SU-DHL-6 (cell line): ENCODE results near the gene ZNF385D.

ENCODE experiments used
- H2AFZ ChIP-seq: fragments of 200-600 bp; sonication (generic); 2 replicates; pipeline ENCODE4 v1.6.1; 2014; ENCODE audit warnings: low read depth, mild to moderate bottlenecking, moderate library complexity, mixed read lengths, antibody characterized with exemption, low read length; ENCODE audit not compliant: severe bottlenecking
- H3F3A ChIP-seq: fragments of 200-600 bp; shearing (Covaris generic); 2 replicates; pipeline ENCODE4 v1.6.0; 2016; ENCODE audit warnings: antibody characterized with exemption, mild to moderate bottlenecking; ENCODE audit not compliant: insufficient read depth
- H3K27ac ChIP-seq: fragments of 200-600 bp; sonication (generic); 2 replicates; pipeline ENCODE4 v1.5.1; 2016; ENCODE audit warnings: low read depth, mild to moderate bottlenecking, low read length, moderate library complexity, mixed read lengths
- H3K27me3 ChIP-seq: fragments of 200-600 bp; sonication (generic), shearing (Covaris generic); 2 replicates; pipeline ENCODE4 v1.6.0; 2014; ENCODE audit warnings: mild to moderate bottlenecking, low read length
- H3K36me3 ChIP-seq: fragments of 200-600 bp; sonication (generic); 2 replicates; pipeline ENCODE4 v1.6.1; 2014; ENCODE audit warnings: mild to moderate bottlenecking, low read length, mixed read lengths
- H3K4me2 ChIP-seq: fragments of 300-600, 200-600 bp; shearing (Covaris generic), sonication (generic); 2 replicates; pipeline ENCODE4 v1.6.0; 2014; ENCODE audit warnings: low read length, low read depth, mild to moderate bottlenecking; ENCODE audit not compliant: poor library complexity, severe bottlenecking
- H3K4me3 ChIP-seq: fragments of 200-600 bp; sonication (generic); 2 replicates; pipeline ENCODE4 v1.5.1; 2014; ENCODE audit warnings: antibody characterized with exemption, low read length, mild to moderate bottlenecking, mixed read lengths; ENCODE audit not compliant: insufficient read depth, poor library complexity, severe bottlenecking
- H3K79me2 ChIP-seq: fragments of 200-600 bp; sonication (generic); 2 replicates; pipeline ENCODE4 v1.6.1; 2014; ENCODE audit warnings: mild to moderate bottlenecking, low read length, moderate library complexity; ENCODE audit not compliant: insufficient read depth
- H3K9ac ChIP-seq: fragments of 200-600 bp; sonication (generic); 2 replicates; pipeline ENCODE4 v1.7.0; 2014; ENCODE audit warnings: mild to moderate bottlenecking, low read length
- H3K9me2 ChIP-seq: fragments of 200-600 bp; sonication (generic); replicated peaks from 2 replicates; pipeline ENCODE4 v1.6.1; 2014; ENCODE audit warnings: low read length; ENCODE audit not compliant: insufficient read depth
- H3K9me3 ChIP-seq: fragments of 200-600 bp; sonication (generic); 2 replicates; pipeline ENCODE4 v1.6.1; 2014; ENCODE audit warnings: low read length, mixed read lengths; ENCODE audit not compliant: insufficient read depth
- H4K20me1 ChIP-seq: fragments of 200-600 bp; sonication (generic); 2 replicates; pipeline ENCODE4 v1.6.1; 2014; ENCODE audit warnings: low read depth, mild to moderate bottlenecking, antibody characterized with exemption, low read length, moderate library complexity, mixed read lengths
- EZH2phosphoT487 ChIP-seq: fragments of 200-600 bp; sonication (generic), shearing (Covaris generic); conservative IDR thresholded peaks from 2 replicates; pipeline ENCODE4 v1.6.1; 2018; ENCODE audit warnings: mild to moderate bottlenecking, antibody characterized with exemption, low read length, moderate library complexity, mixed read lengths
- TF ChIP-seq, protein P1 (sequence below): fragments of 200-600 bp; sonication (generic); IDR thresholded peaks from one replicate; pipeline ENCODE4 v1.5.1; 2017; ENCODE audit warnings: antibody characterized with exemption, mild to moderate bottlenecking, low read length, moderate library complexity; ENCODE audit not compliant: insufficient read depth, poor library complexity, severe bottlenecking

Gene ZNF385D

DNA sequence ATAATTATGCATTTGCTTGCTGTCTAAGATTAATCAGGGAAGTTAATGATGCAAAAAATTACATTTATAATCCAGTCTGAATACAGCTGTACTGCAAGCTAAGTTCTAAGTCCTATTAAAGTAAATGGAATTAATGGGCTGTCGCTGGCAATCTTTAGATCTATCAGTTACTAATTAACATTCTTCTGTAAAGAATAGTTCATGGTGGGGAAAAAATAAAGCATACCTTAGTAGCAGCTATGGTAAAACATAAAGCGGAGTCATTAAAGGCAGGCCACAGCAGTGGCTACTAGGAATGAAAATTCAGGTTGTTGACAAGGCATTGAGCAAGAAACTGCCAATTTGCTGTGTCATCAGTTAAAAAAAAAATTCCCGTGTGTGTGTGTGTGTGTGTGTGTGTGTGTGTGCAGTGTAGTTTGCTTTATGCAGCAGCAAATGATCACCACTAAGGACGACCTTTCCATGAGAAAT is 129.8 kb downstream of the ZNF385D start:
- Histone ChIP-seq H3K4me2 (no peak overlapping the region), H3K79me2 (no peaks in the 10 kb centered on the region)

DNA sequence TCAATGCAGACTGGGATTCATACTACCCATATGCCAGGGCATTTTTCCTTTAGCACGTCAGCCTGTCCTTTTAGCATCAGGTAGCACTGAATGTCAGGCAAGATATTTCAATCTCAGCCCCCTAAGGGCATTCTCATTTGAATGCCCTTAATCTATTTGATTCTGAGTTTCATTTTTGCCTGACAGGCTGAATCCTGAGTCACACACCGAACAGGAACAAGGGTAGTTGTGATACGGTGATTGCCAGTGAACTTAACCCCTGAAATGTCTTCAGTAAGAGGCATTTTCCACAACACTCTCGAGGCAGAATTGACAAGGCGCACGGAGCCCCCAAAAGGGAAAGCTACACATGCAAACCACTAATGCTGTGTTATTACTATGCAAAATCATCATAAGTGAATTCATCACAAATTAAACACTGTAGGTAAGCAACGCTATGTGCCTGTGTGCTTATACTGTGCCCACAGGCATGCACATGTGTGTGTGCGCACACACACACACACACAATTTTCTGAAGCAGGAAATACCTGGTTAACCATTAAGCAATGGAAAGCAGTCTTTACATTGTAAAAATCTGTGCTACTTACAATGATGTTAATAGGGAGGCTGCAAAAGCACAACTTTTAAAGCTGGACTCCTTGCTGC is 130.4 kb downstream of the ZNF385D start:
- Histone ChIP-seq H3F3A (no peaks in the 10 kb centered on the region), H3K27ac (no peak overlapping the region), H3K36me3 (no peaks in the 10 kb centered on the region), H3K27me3 (no peaks in the 10 kb centered on the region), H3K9me2 (no peaks in the 10 kb centered on the region), H2AFZ (no peak overlapping the region), H3K4me2 (no peak overlapping the region), H3K9me3 (no peaks in the 10 kb centered on the region), H3K4me3 (no peak overlapping the region), H4K20me1 (no peaks in the 10 kb centered on the region), H3K79me2 (no peaks in the 10 kb centered on the region), H3K9ac (no peak overlapping the region)
- TF ChIP-seq, protein P1, sequence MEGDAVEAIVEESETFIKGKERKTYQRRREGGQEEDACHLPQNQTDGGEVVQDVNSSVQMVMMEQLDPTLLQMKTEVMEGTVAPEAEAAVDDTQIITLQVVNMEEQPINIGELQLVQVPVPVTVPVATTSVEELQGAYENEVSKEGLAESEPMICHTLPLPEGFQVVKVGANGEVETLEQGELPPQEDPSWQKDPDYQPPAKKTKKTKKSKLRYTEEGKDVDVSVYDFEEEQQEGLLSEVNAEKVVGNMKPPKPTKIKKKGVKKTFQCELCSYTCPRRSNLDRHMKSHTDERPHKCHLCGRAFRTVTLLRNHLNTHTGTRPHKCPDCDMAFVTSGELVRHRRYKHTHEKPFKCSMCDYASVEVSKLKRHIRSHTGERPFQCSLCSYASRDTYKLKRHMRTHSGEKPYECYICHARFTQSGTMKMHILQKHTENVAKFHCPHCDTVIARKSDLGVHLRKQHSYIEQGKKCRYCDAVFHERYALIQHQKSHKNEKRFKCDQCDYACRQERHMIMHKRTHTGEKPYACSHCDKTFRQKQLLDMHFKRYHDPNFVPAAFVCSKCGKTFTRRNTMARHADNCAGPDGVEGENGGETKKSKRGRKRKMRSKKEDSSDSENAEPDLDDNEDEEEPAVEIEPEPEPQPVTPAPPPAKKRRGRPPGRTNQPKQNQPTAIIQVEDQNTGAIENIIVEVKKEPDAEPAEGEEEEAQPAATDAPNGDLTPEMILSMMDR = no peak
- no peak for TF ChIP-seq EZH2phosphoT487

More for the DNA sequence above, 129.8 kb downstream of the ZNF385D start:
- H2AFZ ChIP-seq = no peak overlapping the region
- H3K27me3 ChIP-seq = no peaks in the 10 kb centered on the region
- no peak overlapping the region for H3K27ac ChIP-seq
- no peak for TF ChIP-seq EZH2phosphoT487
- TF ChIP-seq, protein P1 = no peak
- no peaks in the 10 kb centered on the region for H4K20me1 ChIP-seq
- H3F3A ChIP-seq = no peaks in the 10 kb centered on the region
- H3K9me2 ChIP-seq = no peaks in the 10 kb centered on the region
- H3K36me3 ChIP-seq = no peaks in the 10 kb centered on the region
- no peak overlapping the region for H3K9ac ChIP-seq
- no peaks in the 10 kb centered on the region for H3K9me3 ChIP-seq
- H3K4me3 ChIP-seq = no peak overlapping the region

DNA sequence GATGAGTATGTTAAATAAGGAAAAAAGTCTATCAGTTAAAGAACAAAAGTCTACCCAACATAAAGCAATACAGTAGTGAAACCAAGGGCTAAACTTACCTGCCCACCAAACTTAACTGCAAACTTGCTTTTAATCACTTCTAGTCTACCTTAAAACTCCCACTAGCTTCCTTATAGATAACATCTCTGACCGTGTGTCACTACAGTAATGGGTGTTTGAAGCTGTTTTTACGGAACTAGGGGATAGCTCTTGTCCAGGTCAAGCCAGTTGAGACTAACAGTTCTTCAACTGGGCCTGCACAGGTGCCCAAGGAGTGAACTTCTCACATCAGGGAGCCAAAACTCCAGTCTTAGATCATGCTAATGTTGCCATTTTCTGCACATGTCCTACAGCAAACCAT is 132.3 kb downstream of the ZNF385D start:
- H3K9me3 ChIP-seq = no peaks in the 10 kb centered on the region
- H3F3A ChIP-seq = no peaks in the 10 kb centered on the region
- no peak overlapping the region for H3K27ac ChIP-seq
- no peak overlapping the region for H2AFZ ChIP-seq
- no peaks in the 10 kb centered on the region for H4K20me1 ChIP-seq
- H3K79me2 ChIP-seq = no peaks in the 10 kb centered on the region
- H3K9ac ChIP-seq = no peak overlapping the region
- TF ChIP-seq, protein P1 = no peak
- no peaks in the 10 kb centered on the region for H3K36me3 ChIP-seq
- no peak overlapping the region for H3K4me2 ChIP-seq
- no peaks in the 10 kb centered on the region for H3K9me2 ChIP-seq
- no peak overlapping the region for H3K4me3 ChIP-seq
- no peaks in the 10 kb centered on the region for H3K27me3 ChIP-seq
